ENCODE measurements around the gene ZBTB11.
"Not testable (repeated sequence)": the region's sequence is repeated elsewhere in the genome, so short reads cannot be mapped to it uniquely, and the experiment has no call there.

ZBTB11 gene

GRCh38 chr3:101642441-101642840 is 34.5 kb downstream of the ZBTB11 start:
- DNase-seq (ENCODE audit: low read depth): no peak
- TF ChIP-seq CTCF (IDR thresholded peaks at IDR 0.05; ENCODE audit: insufficient read depth, low read depth, low read length, missing control alignments): no peak

GRCh38 chr3:101641397-101642115 is 35.4 kb downstream of the ZBTB11 start:
- H3K4me3 ChIP-seq (ENCODE audit: low read depth, low read length); DNase-seq (ENCODE audit: low read depth): not testable (repeated sequence)

More at GRCh38 chr3:101642441-101642840, 34.5 kb downstream of the ZBTB11 start:
- H3K4me3 ChIP-seq (ENCODE audit: low read depth, low read length): no peak overlapping the region

GRCh38 chr3:101640256-101640655 is 36.7 kb downstream of the ZBTB11 start:
- no peak for DNase-seq (ENCODE audit: low read depth)
- TF ChIP-seq CTCF (IDR thresholded peaks at IDR 0.05; ENCODE audit: insufficient read depth, low read depth, low read length, missing control alignments): no peak
- no peak overlapping the region for H3K4me3 ChIP-seq (ENCODE audit: low read depth, low read length)

- TF ChIP-seq CTCF (IDR thresholded peaks at IDR 0.05; ENCODE audit: insufficient read depth, low read depth, low read length, missing control alignments): no peak
Observed at GRCh38 chr3:101639280-101639963, 37.5 kb downstream of the ZBTB11 start.

GRCh38 chr3:101638261-101638745 is 38.6 kb downstream of the ZBTB11 start:
- no peak for TF ChIP-seq CTCF (IDR thresholded peaks at IDR 0.05; ENCODE audit: insufficient read depth, low read depth, low read length, missing control alignments)
- peak; percentile 8 for DNase-seq (ENCODE audit: low read depth)
- H3K4me3 ChIP-seq (ENCODE audit: low read depth, low read length): no peak overlapping the region

More at GRCh38 chr3:101639280-101639963, 37.5 kb downstream of the ZBTB11 start:
- no peak overlapping the region for H3K4me3 ChIP-seq (ENCODE audit: low read depth, low read length)
- DNase-seq (ENCODE audit: low read depth): no peak

GRCh38 chr3:101637451-101637850 is 39.5 kb downstream of the ZBTB11 start:
- no peak for DNase-seq (ENCODE audit: low read depth)
- no peak overlapping the region for H3K4me3 ChIP-seq (ENCODE audit: low read depth, low read length)
- TF ChIP-seq CTCF (IDR thresholded peaks at IDR 0.05; ENCODE audit: insufficient read depth, low read depth, low read length, missing control alignments): no peak

GRCh38 chr3:101635954-101636798 is 40.8 kb downstream of the ZBTB11 start:
- no peak overlapping the region for H3K4me3 ChIP-seq (ENCODE audit: low read depth, low read length)
- DNase-seq (ENCODE audit: low read depth): peak; percentile 64
- TF ChIP-seq CTCF (IDR thresholded peaks at IDR 0.05; ENCODE audit: insufficient read depth, low read depth, low read length, missing control alignments): peak; percentile 65

All from GM12865 (cell line).